Activated T-helper 9 cell treated with anti-CD3 and anti-CD28 coated beads, Interleukin-2, amount 50 U/mL, for 16 hours (primary cell): ENCODE data around the gene GINS1.
"Not testable (repeated sequence)": the region's sequence is repeated elsewhere in the genome, so short reads cannot be mapped to it uniquely, and the experiment has no call there.

Source experiments
- DNase-seq: peaks from one replicate; pipeline ENCODE4 v3.0.0-alpha.2; 2020; ENCODE audit warnings: low read depth

Gene GINS1

DNA sequence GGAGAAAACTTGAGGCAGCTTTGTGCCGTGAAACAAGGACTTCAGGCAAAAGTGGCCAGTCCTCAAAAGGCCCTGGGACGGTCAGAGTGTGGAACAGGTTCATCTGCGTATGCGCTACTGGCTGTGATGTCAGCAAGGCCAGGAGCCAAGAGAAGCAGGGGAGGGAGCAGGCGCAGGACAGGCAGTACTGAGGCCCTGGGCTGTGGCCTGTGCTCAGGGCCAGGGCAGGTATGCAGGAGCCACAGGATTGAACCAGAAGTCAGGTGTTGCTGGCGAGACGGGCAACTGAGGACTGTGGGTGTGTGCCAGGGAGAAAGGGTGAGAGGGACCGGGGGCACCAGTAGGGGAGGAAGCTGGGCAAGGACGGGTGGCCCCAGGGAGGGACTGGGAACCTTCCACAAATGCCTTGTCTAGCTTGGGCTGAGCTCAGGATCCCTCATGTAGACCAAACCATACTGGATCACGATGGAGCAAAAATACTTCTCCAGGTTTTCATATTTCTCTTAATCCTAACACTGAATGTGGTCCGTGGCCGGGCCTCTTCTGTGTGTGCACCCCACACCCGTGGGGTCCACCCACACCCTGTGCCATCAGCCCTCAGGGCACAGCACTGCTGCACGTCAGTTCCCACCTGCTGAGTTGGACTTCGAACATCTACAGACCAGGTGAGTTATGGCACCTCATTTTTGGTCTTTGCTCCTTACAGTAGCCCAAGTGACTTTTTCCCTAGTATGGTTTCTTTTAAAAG, 46.9 kb downstream of the GINS1 start:
- DNase-seq, result no peak

DNA sequence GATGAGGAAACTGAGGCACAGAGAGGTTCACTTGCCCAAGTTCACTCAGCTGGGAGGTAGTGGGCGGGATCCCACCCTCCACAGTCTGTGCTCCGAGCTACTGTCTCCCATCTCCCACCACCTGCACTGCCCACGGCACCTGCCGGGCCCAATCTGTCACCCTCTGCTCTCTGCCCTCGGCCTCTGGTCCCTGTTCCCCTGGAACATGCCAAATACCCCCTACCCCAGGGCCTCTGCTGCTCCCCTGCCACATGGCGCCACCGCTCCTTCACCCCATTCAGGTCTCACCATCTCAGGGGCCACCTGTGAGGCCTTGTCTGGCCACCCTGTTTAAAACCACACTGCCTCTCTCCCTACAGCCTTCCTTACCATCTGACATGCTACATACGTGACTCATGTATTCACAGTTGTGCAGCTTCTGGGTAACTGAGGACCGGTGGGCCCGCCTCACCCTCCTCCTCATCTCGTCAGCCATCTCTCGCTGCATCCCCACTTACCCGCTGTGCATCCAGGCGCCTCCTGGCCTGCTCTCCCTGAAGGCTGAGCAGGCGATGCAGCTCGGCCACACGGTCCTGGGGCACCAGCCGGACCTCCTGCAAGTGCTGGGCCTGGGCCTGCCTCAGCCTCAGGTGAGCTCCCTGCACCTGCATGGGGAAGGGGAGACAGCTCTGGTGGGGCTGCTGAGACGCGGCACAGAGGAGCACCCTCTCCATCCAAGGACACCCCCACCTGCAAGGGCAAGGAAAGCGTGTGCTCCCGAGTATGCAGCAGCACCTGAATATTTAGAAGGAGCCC, 50.6 kb downstream of the GINS1 start:
- no peak for DNase-seq

DNA sequence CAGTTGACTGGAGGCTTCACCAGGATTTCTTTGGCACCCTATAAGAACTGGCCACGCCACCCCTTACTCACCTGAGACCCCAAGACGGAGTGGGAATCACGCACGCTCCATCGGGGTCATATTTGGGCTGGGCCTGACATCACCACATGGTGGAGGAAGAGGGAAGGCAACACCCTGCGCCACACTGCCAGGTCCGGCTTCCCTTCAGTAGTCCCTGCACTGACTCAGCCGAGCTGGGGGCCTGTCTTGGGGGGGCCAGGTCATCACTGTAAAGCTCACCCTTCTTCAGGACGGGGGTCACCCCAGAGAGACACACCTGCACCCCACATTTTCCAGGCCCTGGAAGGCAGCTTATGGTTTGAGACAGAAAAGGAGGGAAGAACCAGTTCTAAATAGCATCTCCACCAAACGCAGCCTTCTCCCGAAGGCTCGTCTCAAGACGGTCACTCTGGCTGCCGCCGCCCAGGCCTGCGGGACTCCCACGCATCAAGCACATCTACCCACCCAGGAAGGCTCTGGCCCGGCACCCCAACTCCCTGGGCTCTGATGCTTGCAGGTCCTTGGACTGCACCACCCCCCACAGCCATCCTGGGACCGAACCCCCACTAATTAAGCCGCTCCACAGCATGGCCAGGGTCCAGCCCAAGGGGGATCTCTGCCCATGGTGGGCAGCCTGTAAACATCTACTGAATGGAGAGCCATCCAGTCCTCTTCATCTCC, 51.8 kb downstream of the GINS1 start:
- no peak for DNase-seq

DNA sequence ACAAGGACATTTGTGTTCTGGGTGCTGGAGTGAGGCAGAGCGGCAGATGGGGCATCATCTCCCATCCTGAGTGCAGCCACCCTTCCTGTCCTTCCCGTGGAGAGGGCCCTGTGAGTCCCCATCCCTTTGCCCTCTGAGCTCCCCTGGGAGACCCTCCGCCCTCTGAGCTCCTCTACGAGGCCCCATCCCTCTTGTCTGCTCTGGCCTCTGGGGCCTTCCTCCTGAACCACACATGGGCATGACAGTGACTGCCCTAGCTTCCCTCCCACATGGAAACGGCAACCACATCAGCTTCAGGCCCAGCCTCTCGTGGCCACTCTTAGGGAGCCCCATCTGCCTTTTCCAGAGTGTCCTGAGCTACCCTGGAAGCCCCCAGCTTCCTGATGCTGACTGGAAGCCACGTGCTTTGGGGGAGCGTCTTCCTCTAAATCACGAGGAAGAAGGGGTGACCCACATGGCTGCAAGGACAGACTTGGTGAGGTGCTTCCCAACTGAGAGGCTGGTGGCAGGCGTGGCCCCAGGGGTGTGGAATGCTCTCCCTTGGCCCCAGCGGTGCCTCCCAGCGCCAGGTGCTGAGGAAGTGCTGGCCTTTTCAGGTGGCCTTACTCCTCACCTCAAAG, 52.6 kb downstream of the GINS1 start:
- DNase-seq, result no peak

DNA sequence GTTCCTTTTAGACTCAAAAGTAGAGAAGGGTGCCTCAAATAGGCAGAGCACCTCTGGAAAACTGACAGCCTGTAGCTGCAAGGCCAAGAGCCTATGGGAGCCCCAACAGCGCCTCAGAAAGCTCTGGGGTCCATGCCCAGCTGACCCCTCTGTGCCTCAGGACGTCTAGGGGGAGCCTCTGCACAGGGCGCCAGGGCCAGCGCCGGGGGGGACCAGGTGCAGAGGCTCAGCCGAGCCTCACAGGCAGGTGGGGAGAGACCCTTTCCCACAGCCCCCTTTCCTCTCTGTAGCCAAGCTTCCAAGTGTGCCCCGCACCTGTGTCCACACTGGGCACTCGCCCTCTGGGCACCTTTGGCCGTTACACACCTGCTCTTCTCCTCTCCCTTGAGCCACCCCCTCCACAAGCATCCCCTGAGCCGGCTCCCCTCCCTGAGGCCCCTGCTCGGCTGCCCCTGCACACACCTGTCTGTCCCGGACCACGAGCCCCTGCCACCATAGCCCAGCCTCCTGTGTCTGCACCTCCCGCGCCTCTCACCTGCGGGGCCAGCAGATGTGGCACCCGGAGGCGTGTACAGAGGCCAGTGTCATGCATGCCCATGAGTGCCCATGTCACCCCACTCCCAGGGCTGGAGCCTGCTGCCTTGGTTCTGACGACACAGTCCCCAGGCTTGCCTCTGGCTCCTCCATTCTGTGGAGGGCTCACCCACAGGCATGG, 53.2 kb downstream of the GINS1 start:
- no peak for DNase-seq

DNA sequence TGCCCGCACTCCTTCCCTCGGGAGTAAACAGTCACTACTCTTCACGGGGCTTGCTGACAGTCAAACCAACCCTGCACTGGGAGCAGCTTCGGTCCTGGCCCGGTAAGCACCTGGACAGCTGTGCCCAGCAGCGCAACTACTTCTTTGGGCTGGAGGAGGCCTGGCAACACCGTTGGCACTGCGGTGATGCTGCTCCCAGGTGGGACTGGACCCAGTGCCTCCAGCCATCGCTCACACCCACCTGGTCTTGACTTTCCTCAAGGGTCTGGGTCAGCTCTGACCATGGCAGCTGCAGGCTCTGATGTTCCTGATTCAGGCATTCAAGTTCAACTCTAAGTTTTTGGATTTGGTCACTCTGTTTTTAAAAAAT, 53.8 kb downstream of the GINS1 start:
- DNase-seq, result no peak

DNA sequence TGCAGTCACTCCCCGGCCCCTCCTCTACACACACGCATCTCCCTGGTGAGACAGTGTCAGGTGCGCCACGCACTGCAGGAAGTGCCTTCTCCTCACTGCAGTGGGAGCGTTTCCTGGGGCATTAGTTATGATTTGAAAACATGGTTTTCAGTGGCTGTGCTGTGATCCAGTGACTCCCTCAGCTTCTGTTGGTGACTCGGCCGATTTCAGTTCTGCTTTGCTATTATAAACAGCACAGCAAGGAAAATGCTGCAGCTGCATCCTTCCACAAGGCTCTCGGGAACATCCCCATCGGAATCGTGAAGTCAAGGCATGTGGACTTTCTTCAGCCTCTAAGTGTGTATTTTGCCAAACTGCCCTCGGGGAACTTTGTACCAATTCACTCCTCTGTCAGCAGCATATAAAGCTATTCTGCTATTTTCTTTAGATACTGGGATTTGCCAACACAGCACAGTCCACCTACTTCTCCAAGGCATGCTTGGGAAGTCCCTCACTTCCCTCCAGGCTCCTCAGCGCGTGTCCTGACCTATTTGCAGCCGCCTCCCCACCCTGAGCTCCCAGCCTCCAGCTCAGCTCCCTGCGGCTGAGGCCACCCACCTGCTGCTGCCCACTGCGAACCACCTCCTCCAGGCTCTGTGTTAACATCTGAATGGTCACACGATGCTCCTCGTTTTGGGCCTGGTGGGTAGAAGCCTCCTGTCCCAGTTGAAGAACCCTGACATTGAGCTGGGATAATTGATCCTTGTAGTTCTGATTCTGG, 54.5 kb downstream of the GINS1 start:
- DNase-seq, result no peak

DNA sequence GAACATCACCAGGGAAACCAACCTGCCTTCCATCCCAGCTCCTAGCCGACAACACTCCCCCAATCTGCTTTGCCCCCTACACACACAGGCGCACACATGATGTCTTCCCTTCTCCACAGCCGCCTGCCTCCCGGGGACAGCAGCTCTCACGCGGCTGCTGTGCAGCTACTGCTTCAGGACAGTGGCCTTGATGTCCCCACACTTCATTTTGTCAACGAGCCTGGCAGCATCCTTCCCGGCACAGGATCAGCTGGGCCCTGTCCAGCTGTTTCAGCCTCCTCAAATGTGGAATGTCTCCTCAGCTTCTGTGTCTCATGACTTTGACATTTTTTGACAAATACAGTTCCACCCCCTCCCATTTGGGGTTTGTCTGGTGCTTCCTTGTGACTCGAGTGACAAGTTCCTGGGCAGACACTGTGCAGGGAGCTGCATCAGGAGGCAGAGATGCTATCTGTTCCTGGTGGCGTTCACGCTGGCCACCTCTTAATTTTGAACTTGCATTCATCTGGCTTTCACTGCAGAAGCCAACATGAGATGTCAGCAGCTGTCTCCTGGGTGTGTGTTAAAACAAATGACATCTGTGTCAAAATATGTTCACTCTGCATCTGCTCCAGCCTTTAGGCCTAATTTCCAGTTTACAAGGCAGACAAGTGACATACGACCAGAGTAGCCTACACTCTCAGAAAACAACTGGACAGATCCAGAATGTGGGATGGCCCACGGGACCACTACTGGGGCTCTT, 57.2 kb downstream of the GINS1 start:
- no peak for DNase-seq

DNA sequence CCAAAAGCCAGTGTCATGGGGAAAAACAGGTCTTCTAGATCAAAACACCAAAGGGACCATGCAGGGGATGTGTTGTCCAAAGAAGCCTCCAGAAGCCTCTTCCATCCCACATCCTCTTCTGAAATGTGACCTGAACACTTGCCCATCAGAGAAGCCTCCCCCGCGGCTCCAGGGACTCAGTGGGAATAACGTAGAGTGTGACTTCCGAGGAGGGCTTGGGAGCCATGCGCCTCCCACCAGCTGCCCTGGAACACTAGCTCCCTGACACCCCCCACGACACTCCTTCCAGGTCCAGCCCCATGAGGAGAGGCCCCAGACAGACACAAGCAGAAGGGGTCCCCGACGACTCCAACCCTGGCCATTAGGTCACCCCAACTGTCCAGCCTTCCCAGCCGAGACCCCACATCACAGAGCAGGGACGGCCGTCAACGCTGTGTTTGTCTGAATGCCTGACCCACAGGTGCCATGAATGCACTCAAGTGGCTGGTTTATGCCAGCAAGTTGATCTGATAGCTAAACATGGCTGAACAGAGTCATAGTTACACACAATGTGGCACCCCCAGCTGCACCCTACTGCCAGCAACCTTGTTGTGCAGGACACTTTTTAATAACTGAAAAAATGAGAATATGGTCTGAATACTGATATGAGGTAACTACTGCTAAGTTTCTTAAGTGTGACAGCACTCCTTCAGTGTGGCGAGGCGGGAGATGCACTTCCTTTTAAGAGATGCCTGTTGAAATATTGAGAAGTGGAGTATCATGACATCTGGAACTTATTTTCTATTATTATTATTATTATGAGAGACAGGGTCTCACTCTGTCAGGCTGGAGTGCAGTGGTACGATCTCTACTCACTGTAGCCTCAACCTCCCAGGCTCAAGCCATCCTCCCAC, 58.0 kb downstream of the GINS1 start:
- no peak for DNase-seq

DNA sequence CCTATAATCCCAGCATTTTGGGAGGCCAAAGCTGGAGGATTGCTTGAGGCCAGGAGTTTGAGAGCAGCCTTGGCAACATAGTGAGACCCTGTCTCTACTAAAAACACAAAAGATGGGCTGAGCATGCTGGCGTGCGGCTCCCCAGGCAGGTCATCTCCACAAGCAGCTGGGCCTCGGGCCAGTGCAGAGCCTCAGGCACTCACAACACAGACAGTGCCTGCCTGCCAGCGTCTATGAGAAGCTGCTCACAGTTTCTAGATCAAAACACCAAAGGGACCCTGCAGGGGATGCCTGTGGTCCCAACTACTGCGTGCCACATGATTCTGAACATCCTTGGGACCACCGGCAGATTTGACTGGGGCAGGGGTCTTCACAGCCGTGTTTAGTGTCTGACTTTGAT, 59.4 kb downstream of the GINS1 start:
- DNase-seq, result no peak

DNA sequence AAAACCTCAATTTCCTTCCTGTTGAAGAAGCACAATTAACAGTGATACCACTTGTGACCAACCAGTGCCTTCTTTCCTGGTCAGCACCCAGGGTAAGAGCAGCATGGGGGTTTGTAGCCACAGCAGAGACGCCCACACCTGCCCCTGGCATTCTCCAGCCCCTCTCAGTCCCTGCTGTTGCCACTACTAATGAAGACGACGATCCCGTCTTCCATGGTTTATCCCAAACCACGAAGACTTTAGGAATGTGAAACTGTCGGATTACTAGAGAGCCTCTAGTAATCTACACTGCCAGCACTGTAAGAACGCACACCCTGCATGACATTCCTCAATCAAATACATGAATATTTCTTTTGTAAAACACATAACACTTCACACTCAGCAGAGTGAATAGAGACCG, 60.0 kb downstream of the GINS1 start:
- DNase-seq, result no peak

DNA sequence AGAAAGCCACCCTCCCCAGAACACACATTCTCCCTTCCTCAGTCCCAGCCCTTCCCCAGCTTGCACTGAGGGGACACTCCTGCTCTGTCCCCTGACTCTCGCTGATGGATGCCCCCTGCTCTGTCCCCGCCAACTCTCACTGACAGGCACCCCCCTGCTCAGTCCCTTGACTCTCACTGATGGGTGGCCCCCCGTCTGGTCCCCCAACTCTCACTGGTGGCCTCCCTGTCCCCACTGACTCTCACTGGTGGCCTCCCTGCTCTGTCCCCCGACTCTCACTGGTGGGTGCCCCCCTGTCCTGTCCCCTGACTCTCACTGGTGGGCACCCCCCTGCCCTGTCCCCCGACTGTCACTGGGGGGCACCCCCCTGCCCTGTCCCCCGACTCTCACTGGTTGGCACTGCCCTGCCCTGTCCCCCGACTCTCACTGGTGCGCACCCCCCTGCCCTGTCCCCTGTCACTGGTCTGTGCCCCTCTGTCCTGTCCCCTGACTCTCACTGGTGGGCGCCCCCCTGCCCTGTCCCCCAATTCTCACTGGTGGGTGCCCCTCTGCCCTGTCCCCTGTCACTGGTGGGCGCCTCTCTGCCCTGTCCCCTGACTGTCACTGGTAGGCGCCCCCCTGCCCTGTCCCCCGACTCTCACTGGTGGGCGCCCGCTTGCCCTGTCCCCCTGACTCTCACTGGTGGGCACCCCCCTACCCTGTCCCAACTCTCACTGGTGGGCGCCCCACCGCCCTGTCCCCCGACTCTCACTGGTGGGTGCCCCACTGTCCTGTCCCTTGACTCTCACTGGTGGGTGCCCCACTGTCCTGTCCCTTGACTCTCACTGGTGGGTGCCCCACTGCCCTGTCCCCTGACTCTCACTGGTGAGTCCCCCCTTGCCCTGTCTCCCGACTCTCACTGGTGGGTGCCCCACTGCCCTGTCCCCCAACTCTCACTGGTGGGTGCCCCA, 60.9 kb downstream of the GINS1 start:
- no peak for DNase-seq

DNA sequence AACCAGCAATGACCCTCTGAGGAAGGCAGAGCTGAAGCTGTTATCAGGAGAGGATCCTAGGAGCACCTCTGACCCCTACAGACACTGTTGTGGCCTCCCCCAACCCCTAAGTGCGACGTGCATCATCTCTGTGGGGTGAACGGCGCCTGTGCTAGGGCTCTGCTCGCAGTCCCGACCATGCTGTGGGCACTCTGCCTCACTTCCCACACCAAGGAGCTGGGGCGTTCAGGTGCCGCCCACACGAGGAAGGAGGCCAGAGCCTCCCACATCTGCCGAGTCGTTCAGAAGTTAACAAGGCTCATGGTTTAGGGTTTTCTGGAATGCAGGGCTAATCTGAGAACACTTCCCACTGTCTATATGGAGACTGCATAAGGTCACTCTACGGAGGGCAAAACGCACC, 62.1 kb downstream of the GINS1 start:
- no peak for DNase-seq

DNA sequence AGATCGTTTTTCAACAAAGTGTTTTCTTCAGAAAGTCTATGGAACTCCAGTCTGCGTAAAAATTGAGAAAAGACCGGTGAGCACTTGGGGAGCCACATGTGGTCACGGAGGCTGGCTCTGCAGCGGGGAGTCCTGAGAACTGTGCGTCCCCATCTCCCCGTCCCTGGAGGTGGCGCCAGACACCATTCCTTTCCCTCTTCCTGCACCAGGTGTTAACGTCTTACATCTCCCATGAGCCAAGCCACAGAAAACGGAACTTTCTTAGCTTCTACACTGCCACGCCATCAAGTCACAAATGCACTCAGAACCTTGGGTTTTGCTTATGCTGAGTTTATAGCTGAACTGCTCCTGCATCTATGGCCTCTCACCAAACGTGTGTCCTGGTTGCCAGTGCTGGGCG, 62.6 kb downstream of the GINS1 start:
- no peak for DNase-seq

DNA sequence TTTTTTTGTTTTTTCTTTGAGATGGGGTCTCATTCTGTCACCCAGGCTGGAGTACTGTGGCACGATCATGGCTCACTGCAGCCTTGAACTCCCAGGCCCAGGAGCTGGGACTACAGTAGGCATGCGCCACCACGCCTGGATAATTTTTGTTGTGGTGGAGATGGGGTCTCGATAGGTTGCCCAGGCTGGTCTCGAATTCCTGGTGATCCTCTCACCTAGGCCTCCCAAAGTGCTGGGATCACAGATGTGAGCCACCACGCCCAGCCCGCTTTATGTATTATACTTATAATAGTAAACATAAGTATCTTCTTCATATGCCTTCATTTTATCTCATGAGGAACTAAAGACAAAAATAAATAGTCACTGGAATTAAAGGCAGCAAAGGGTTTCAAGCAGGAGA, 63.5 kb downstream of the GINS1 start:
- no peak for DNase-seq

DNA sequence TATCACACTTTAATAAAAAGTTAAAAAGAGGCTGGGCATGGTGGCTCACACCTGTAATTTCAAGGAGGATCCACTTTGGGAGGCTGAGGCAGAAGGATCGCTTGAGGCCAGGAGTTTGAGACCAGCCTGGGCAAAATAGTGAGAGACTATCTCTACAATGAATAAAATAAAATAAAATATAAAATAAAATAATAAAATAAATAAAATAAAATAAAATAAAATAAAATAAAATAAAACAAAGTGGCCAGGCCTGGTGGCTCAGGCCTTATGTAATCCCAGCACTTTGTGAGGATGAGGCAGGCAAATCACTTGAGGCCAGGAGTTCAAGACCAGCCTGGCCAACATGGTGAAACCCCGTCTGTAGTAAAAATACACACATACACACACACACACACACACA, 65.8 kb downstream of the GINS1 start:
- DNase-seq, result not testable (repeated sequence)

DNA sequence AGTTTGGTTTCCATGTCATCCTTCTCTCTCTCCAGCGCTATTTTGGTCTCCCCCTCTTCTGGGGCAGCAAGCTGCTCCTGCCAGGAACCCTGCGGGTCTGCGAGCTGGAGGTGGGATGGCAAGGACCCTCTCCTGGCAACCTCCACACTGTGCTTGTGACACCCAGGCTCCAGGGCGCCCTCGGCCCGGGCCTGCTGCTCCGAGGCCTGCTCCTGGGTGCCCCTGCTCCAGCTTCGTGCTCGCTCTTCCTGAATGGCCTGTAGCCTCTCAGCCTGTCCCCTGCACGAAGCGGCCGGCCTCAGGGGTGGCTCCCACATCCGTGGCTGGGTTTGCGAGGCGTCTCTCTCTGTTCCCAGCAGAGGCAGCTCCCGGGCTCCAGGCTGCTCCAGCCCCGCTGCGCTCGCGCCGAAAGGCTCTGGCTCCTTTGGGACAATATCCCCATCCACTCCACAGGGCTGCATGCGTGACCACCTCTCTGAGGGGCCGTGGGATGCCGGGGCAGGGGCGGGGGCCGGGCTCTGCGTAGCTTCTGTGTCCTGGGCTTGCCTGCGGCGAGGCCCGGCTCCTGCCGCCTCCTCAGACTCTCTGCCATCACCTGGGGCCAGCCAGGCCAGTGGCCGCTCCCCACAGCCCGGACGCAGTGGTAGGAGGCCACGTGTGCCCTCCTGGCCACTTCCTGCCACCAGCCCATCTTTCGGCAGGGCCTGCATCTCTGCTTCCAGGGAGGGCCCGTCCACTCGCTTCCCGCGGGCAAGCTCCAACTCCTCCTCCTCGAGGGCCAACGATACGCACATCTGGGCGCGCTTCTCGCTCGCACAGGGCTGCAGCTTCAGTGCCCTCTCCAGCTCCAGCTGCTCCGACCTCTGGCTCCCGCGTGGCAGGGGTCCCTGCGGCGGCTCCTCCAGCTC, 68.9 kb downstream of the GINS1 start:
- DNase-seq, result no peak
